ENCODE measurements around the gene SVIP.

Gene SVIP

DNA sequence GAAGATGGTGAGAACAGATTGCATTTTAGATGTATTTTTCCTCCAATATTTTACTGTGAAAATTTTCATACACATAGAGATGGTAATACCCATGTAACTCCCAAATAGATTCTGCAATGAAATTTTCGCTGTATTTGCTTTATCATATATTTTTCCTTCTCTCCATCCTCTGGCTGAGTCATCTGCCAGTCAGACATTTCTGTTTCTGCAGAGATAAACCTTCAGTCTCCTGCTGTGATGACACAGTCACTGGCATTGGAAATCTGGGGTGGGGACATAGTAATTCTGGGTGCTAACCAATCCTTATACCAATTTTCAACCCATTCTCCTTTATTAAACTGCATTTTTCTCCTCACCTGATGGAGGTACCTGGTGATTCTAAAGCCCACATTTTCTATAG is 33.7 kb downstream of the SVIP start:
- DNase-seq (ENCODE audit: low read depth, low spot score): no peak

DNA sequence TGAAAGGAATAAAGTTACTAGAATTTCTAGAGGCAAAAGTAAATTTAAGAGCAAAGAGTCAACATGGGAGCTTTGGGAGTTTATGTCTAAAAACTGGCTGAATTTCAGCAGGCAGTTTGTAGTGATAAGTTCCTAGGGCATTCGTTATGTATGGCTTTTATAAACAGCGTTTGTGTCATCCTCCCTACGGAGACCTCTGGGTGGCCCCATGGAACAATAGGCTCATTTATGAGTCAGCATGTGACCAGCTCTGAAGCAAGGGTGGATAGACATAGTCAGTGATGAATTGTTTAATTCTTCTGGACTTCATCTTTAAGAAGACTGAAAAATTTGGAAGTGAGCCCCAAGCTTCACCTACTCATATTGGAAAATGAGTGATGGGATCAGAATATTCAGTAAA is 37.1 kb downstream of the SVIP start:
- peak; percentile 29 for DNase-seq (ENCODE audit: low read depth, low spot score)

DNA sequence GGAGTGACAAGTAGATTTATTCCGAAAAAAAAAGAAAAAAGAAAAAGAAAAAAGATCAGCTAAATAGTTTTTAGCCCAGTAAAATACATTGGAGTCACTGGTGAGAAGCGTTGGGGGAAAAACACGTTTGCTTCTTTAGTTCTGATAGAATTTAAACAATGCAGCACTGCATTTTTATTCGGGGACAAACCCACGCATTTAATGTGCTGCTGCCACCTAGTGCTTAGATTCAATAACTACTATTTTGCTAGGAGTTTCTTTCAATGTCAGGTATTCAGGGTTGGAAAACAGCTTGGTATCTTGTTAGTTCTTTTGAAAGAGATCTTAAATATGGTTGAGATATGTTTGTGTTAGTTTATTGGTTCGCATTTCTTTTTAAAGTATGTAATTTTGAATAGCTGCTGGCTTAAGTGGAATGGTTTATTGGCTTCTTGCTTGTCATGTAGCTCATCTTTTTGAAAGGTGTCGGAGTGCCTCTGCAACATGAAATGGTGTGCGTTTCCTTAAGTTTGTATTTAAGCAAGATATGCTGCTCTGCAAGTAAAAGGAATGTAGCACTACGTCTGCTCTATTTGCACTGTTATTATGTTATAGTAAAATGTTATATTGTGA is 41.9 kb downstream of the SVIP start:
- peak; percentile 75 for DNase-seq (ENCODE audit: low read depth, low spot score)

DNA sequence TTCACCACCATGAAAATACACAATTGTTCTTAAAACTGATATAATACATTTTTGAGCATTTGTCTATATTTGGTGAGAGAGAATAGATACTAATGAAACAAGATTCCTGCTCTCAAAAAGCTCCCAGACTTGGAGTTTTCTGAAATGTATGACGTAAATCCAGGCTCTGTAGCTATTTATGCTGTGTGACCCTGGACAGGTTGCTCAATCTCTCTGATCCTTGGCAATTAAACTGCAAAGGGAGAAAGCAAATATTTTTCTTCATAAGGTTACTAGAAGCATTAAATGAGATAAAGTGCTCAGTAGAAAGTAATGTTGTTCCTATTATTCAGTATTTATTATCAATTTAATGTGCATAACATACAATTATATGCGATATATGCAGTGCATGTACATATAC is 42.5 kb downstream of the SVIP start:
- no peak for DNase-seq (ENCODE audit: low read depth, low spot score)

DNA sequence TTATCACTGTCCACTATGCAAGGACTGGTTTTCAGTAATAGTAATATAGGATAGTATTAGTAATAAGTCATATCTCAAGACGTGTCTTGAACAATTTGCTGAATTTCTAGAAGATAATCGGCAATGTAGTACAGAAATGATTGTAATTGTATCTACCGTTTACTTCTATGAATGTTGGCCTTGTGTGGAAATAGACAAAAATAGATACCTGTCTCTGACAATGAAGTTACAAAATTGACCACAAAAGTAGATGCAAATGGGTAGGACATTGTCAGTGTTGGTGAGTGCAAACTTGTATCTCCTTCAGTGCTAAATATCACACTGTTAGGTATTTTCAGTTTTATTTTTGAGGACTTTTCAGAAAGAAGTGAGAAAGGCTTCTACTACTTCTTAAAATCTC is 43.1 kb downstream of the SVIP start:
- DNase-seq (ENCODE audit: low read depth, low spot score): no peak

DNA sequence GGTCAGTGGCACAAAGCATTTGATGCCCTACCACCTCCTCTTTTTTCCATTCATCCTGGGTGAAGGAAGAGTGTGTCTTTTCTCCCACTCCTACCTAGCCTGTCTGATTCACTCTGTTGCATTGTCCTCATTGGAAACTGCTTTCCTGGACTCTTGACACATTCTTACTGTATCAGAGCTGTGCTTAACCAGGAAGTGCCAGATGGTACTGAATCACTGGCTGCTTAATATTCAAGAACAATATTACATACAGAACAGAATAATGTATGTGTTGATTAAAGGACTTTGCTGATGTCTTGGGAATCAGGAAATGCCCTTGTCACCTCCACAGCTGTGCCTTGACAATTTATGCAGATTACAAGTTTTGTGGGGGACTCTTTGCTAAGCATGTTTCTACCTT is 44.4 kb downstream of the SVIP start:
- peak; percentile 61 for DNase-seq (ENCODE audit: low read depth, low spot score)

DNA sequence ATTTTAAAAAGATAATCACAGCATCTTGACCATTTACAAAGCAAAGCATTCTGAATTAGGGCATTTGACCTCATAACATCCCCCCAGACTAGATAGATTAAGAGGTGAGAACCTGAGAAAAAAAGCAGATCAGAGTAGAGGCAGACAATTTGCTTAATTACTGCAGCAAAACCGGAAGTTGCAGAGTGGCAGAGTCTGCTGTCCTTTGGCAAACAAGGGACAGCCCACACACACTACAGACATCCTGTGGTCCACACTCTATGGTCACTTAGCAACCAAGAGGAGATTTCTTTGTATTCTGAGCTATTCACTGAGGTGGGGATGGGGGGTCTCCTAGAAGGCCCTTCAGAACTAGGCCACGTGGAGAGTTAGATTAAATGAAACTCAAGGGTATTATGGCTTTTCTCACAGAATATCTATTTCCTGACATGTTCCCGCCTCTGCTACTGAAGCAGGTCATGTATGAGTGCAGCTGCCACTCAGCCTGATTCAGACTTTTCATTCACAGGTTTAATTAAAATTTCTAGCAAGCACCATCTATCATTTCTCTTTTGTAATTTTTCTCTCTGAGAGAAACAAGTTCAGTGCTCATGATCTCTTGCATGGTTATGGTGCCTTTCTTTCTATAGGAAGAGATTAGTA is 48.5 kb downstream of the SVIP start:
- no peak for DNase-seq (ENCODE audit: low read depth, low spot score)

DNA sequence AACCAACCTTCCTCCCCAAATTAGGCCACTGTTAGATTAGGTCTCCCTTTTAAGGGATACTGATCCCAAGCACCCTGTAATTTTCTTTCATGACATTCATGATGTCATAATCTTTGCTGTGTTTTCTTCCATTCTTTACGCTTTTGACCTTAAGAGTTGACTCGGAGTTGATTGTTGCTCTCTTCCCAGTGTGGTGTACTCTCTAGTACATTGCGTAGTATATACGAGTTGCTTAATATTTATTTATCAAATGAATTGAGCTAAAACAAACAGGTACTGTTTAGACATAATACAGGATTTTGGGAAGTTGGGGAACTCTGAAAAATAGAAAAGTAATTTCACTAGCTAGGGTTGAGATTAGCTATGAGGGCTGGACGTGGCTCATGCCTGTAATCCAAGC is 49.8 kb downstream of the SVIP start:
- DNase-seq (ENCODE audit: low read depth, low spot score): no peak

DNA sequence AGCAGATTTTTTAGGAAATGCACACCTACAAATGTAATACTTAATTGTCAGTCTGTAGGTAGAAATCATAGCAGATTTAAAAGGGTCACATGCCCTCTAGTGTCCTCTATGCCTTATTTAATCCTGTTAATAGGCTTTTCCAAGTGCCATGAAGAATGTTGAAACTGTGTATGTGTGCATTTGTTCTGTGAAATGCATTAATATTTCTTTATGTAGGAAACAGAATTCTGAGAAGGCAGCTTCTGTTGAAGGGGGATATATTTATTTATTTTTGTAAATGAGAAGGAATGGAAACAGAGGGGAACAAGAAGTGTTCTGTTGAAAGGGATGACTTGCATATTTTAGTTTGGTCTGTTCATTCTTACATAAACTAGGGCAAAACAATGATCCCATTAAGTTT is 51.0 kb downstream of the SVIP start:
- DNase-seq (ENCODE audit: low read depth, low spot score): no peak

DNA sequence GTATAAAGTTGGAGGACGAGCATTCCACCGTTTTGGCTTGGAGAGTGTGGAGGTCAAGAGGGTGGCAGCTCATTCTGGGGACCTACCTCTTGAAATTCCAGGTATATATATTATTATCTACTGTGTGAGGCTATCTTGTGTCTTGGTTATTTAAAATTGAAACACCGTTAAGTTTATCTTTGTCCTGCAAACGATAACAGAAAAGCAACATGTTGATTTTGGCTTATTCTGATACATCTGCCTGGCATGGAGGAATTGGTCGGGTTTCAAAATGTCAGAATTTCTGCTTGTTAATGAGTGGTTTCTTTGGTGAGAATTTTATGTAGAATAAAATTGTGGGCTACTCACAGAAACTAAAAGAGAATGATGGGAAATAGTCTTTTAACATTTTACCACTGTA is 54.4 kb downstream of the SVIP start:
- no peak for DNase-seq (ENCODE audit: low read depth, low spot score)

DNA sequence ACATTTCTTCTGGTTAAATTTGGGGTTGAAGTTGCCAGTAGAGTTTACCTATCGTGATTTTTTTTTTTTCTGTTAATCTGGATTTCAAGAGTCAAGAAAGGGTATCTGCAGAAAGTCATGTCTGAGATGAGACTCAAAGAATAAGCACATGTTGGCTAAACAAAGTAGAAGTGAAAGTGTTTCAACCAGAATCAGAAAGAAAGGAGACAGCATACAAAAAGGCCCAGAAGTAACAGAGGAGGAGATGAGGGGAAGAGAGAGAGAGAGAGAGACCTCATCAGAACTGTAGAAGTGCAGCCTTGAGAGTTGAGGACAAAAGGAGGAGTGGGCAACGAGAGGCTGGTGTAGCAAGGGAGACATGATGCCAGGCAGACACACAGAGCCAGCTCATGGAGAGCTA is 54.9 kb downstream of the SVIP start:
- no peak for DNase-seq (ENCODE audit: low read depth, low spot score)

DNA sequence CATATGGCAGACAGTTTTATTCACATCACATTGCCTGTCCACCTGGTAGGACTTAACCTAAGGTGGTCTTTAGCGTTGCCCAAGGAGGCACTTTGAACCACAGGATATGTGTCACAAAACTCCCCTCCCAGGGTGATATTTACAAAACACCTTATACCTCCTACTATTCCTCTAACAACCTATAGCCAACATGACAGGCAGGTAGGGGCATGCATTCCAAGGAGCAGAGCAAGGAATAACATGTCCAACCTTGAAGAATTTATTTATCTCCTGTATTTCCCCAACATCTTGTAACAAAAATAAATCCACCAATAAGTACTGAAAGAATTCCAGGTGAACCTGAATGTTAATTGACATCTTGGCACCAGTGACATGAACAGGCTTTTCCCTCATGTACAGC is 60.5 kb downstream of the SVIP start:
- DNase-seq (ENCODE audit: low read depth, low spot score): no peak

Measured in astrocyte of the hippocampus (primary cell).